DND-41 (cell line): ENCODE measurements around the gene CENPP.
A peak's percentile ranks its signal among the peaks of the same experiment; 100 is the strongest.

Source experiments
- ATAC-seq: fragments of 200-7000 bp; cut with Tn5 transposase; 3 replicates; pipeline ENCODE4 v1.9.1; 2021; ENCODE audit warnings: low read depth; ENCODE audit not compliant: insufficient read depth
- DNase-seq: peaks from one replicate; pipeline ENCODE4 v3.0.0-alpha.2; 2020
- H2AFZ ChIP-seq: 2 replicates; pipeline ENCODE4 v1.6.0; 2012; ENCODE audit warnings: low read depth, low read length
- H3K27ac ChIP-seq: 2 replicates; pipeline ENCODE4 v1.5.1; 2012; ENCODE audit warnings: low read length, inconsistent platforms
- H3K27me3 ChIP-seq: fragments of 200-600 bp; sonication (generic); 2 replicates; pipeline ENCODE4 v1.6.0; 2012; ENCODE audit warnings: low read length, mild to moderate bottlenecking, inconsistent platforms; ENCODE audit not compliant: insufficient read depth, poor library complexity
- H3K36me3 ChIP-seq: 2 replicates; pipeline ENCODE4 v1.5.1; 2012; ENCODE audit warnings: low read length, inconsistent platforms; ENCODE audit not compliant: insufficient read depth
- H3K4me1 ChIP-seq: 2 replicates; pipeline ENCODE4 v1.5.1; 2012; ENCODE audit warnings: mild to moderate bottlenecking, low read length; ENCODE audit not compliant: insufficient read depth
- H3K4me2 ChIP-seq: 2 replicates; pipeline ENCODE4 v1.6.0; 2012; ENCODE audit warnings: mild to moderate bottlenecking, moderate library complexity, low read length, inconsistent platforms; ENCODE audit not compliant: insufficient read depth
- H3K4me3 ChIP-seq, 2 experiments: fragments of 200-600 bp in 1 of 2; shearing (Covaris generic) in 1 of 2; 2 replicates each; pipeline ENCODE4 v1.5.1; 2012 to 2016; ENCODE audit warnings: inconsistent platforms in 2 of 2, low read length in 2 of 2, mild to moderate bottlenecking in 2 of 2, low read depth in 1 of 2, moderate library complexity in 1 of 2
- H3K79me2 ChIP-seq: 2 replicates; pipeline ENCODE4 v1.6.0; 2012; ENCODE audit warnings: low read length, inconsistent platforms; ENCODE audit not compliant: insufficient read depth
- H3K9ac ChIP-seq: 2 replicates; pipeline ENCODE4 v1.6.0; 2012; ENCODE audit warnings: low read depth, mild to moderate bottlenecking, inconsistent platforms, low read length, moderate library complexity
- H3K9me3 ChIP-seq: 2 replicates; pipeline ENCODE4 v1.5.1; 2012; ENCODE audit warnings: low read length, moderate library complexity, mild to moderate bottlenecking, inconsistent platforms; ENCODE audit not compliant: insufficient read depth, severe bottlenecking
- H4K20me1 ChIP-seq: 2 replicates; pipeline ENCODE4 v1.6.0; 2012; ENCODE audit warnings: low read length; ENCODE audit not compliant: insufficient read depth
- EZH2 ChIP-seq: IDR thresholded peaks from 3 replicates; pipeline ENCODE4 v1.6.1; 2012; ENCODE audit warnings: borderline replicate concordance, low read depth, mild to moderate bottlenecking, moderate library complexity, low read length, inconsistent platforms; ENCODE audit not compliant: severe bottlenecking
- TF ChIP-seq, protein P1 (sequence below): IDR thresholded peaks from 2 replicates; pipeline ENCODE4 v1.5.1; 2012; ENCODE audit warnings: borderline replicate concordance, low read length, moderate library complexity, mild to moderate bottlenecking; ENCODE audit not compliant: poor library complexity, severe bottlenecking; ENCODE audit errors: extremely low read depth

Gene CENPP

DNA sequence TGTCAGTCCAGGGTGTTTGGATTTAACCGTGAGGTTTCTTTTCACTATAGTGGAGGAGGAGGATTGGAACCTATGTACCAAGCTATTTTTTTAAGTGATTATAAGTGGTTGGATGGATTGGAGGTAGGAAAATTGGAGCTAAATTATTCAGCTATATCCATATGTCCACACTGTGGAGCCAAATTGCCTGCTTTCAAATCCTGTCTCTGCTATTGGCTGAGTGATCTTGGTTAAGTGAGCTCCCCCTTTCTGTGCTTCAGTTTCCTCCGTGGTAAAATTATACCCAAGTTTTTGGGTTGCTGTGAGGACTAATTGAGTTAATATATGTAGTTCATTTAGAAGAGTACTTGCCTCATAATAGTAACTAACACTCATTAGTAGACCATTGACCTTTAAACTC, 2.5 kb downstream of the CENPP start:
- no peak overlapping the region for H2AFZ ChIP-seq

DNA sequence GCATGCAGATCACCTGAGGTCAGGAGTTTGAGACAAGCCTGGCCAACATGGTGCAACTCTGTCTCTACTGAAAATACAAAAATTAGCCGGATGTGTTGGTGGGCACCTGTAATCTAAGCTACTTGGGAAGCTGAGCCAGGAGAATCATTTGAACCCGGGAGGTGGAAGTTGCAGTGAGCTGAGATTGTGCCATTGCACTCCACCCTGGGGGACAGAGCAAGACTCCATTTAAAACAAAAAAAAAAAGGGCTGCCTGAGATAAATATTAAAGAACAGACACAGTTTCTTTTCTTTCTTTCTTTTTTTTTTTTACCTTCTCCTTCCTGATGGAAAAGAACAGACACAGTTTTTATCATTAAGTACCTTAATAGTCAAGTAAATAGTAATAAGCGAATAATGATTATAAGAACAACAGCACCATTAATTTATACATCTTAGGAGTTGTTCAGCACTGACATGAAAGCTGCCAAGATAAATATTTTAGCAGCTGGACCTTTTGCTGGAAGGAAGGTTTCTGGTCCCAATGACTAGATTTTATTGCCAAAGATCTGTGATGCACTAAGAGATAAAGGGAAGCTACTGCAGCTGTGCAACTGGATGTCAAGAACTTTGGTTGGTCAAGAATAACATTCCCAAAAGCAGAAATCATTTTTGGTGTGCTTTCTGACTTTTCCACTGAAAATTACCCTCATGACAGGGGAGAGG, 7.0 kb downstream of the CENPP start:
- DNase-seq = no peak
- Histone ChIP-seq H3K79me2 (peaks cover 38% of the 10 kb centered on the region), H3K27ac (no peak overlapping the region), H3K4me1 (peaks cover 6% of the 10 kb centered on the region; the same call in 1 of the 2 replicates), H4K20me1 (no peaks in the 10 kb centered on the region), H3K36me3 (peaks cover 42% of the 10 kb centered on the region), H2AFZ (no peak overlapping the region), H3K9me3 (no peaks in the 10 kb centered on the region), H3K4me3 (no peak overlapping the region), H3K27me3 (no peaks in the 10 kb centered on the region), H3K4me2 (no peak overlapping the region), H3K9ac (no peak overlapping the region)
- no peak for TF ChIP-seq EZH2
- TF ChIP-seq, protein P1, sequence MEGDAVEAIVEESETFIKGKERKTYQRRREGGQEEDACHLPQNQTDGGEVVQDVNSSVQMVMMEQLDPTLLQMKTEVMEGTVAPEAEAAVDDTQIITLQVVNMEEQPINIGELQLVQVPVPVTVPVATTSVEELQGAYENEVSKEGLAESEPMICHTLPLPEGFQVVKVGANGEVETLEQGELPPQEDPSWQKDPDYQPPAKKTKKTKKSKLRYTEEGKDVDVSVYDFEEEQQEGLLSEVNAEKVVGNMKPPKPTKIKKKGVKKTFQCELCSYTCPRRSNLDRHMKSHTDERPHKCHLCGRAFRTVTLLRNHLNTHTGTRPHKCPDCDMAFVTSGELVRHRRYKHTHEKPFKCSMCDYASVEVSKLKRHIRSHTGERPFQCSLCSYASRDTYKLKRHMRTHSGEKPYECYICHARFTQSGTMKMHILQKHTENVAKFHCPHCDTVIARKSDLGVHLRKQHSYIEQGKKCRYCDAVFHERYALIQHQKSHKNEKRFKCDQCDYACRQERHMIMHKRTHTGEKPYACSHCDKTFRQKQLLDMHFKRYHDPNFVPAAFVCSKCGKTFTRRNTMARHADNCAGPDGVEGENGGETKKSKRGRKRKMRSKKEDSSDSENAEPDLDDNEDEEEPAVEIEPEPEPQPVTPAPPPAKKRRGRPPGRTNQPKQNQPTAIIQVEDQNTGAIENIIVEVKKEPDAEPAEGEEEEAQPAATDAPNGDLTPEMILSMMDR = no peak
- ATAC-seq = no peak

More for the DNA sequence above, 2.5 kb downstream of the CENPP start:
- Histone ChIP-seq H3K4me1 (peaks cover 34% of the 10 kb centered on the region), H4K20me1 (no peaks in the 10 kb centered on the region; the same call in 1 of the 2 replicates), H3K36me3 (peaks cover 12% of the 10 kb centered on the region), H3K9ac (no peak overlapping the region; the same call in 1 of the 2 replicates), H3K27ac (no peak overlapping the region), H3K79me2 (peaks cover 78% of the 10 kb centered on the region), H3K4me2 (peak overlapping the region; percentile 97), H3K9me3 (no peaks in the 10 kb centered on the region), H3K4me3 (no peak overlapping the region), H3K27me3 (no peaks in the 10 kb centered on the region)
- no peak for ATAC-seq
- no peak for DNase-seq
- no peak for TF ChIP-seq EZH2
- TF ChIP-seq, protein P1 = peak; percentile 22

DNA sequence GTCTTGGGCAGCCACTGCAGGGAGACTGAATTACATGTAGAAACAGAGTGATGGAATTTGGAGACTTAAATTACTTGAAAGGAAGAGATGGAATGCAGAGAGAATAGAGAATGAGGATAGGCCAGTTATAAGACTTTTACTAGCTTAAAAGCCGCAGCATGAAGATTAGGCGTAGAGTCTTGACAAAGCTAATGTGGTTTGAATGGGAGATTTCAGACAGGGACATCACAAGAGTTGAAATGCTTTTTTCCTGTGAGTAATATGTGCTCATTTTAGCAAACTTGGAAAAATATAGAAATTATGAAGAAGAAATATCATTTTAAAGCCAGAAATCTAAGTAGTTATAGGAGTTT, 7.5 kb downstream of the CENPP start:
- Histone ChIP-seq H3K4me2 (no peak overlapping the region), H4K20me1 (no peaks in the 10 kb centered on the region), H3K9me3 (no peaks in the 10 kb centered on the region), H3K79me2 (peaks cover 33% of the 10 kb centered on the region), H3K9ac (no peak overlapping the region), H3K36me3 (peaks cover 47% of the 10 kb centered on the region), H3K27me3 (no peaks in the 10 kb centered on the region), H2AFZ (no peak overlapping the region), H3K4me3 (no peak overlapping the region), H3K27ac (no peak overlapping the region), H3K4me1 (peaks cover under 1% of the 10 kb centered on the region; the same call in 1 of the 2 replicates)
- DNase-seq (no peak), ATAC-seq (no peak)
- TF ChIP-seq, protein P1 = no peak
- TF ChIP-seq EZH2 = no peak
